ENCODE measurements around the gene PHTF2.

- TF ChIP-seq CTCF (optimal IDR thresholded peaks at IDR 0.05 in 1 of 3, IDR thresholded peaks at IDR 0.05 in 1 of 3, conservative IDR thresholded peaks at IDR 0.05 in 1 of 3; ENCODE audit: extremely low read depth in 1 of 3, insufficient read depth in 2 of 3, low read length in 3 of 3) = no peak
- no peak for TF ChIP-seq EZH2 (IDR thresholded peaks at IDR 0.05; ENCODE audit: low read length)
Observed at GRCh38 chr7:77855371-77856083, 57.0 kb downstream of the PHTF2 start.
